ENCODE measurements around the gene RELCH. TPM values are rescaled to one million over a fixed set of nuclear protein-coding genes. Genes with fewer than 3 reads are reported as not detected.

RELCH gene
- 11.7 to 16.2 TPM (median 14.0 TPM) in 5 replicates for total RNA-seq (2022; extraction: Qiagen RNA extraction)

GRCh38 chr18:62186774-62187542, at the start of gene RELCH, which contains the start of gene PIGN:
Gene RELCH (plus strand): TSS chr18:62187255. CDS start chr18:62187506, 251 bp downstream.
Gene PIGN (minus strand): TSS chr18:62187056. CDS start chr18:62161353, 25,703 bp downstream.

GRCh38 chr18:62324917-62325805, 138.1 kb downstream of the RELCH start, which contains the start of gene TNFRSF11A:
Gene TNFRSF11A (plus strand): TSS chr18:62325310. CDS start chr18:62325353, 43 bp downstream.

Other genes starting within 250 kb of the RELCH start
- 7.5 to 10.8 TPM (median 9.4 TPM) in 5 replicates for gene PIGN, start 199 bp upstream of the RELCH start, total RNA-seq (2022; extraction: Qiagen RNA extraction)
- gene TNFRSF11A, start 138.1 kb downstream of the RELCH start, total RNA-seq (2022; extraction: Qiagen RNA extraction), result 4.8 to 9.7 TPM (median 8.3 TPM) in 5 replicates